HG03439 (cell line): ENCODE data around the gene RTN4.

ENCODE experiments used
- ATAC-seq: cut with Tn5 transposase; IDR thresholded peaks from one replicate; pipeline ENCODE4 v1.9.1; 2021; ENCODE audit warnings: mild to moderate bottlenecking, moderate library complexity; ENCODE audit not compliant: unreplicated experiment

Gene RTN4

GRCh38 chr2:54975598-54976492, 74.4 kb downstream of the RTN4 start:
- ATAC-seq: no peak

- no peak for ATAC-seq
These were observed 75.1 kb downstream of the RTN4 start for GRCh38 chr2:54975175-54975574.

- ATAC-seq: no peak
These were observed 80.3 kb downstream of the RTN4 start for GRCh38 chr2:54969940-54970338.

- ATAC-seq: no peak
These were observed 80.8 kb downstream of the RTN4 start for GRCh38 chr2:54969295-54969939.

- ATAC-seq: no peak
These were observed 81.6 kb downstream of the RTN4 start for GRCh38 chr2:54968561-54969218.

GRCh38 chr2:54967759-54968365, 82.4 kb downstream of the RTN4 start:
- no peak for ATAC-seq

GRCh38 chr2:54967269-54967668, 83.0 kb downstream of the RTN4 start:
- ATAC-seq: no peak

GRCh38 chr2:54966837-54967236, 83.4 kb downstream of the RTN4 start:
- no peak for ATAC-seq

GRCh38 chr2:54966165-54966832, 84.0 kb downstream of the RTN4 start:
- no peak for ATAC-seq

- ATAC-seq: no peak
These were observed 84.8 kb downstream of the RTN4 start for GRCh38 chr2:54965425-54965824.

- no peak for ATAC-seq
These were observed 85.4 kb downstream of the RTN4 start for GRCh38 chr2:54964816-54965215.

- ATAC-seq: no peak
These were observed 86.0 kb downstream of the RTN4 start for GRCh38 chr2:54964271-54964670.

GRCh38 chr2:54963476-54963875, 86.8 kb downstream of the RTN4 start:
- ATAC-seq: no peak

- no peak for ATAC-seq
These were observed 87.3 kb downstream of the RTN4 start for GRCh38 chr2:54962935-54963440.

GRCh38 chr2:54962511-54962910, 87.7 kb downstream of the RTN4 start:
- ATAC-seq: no peak

GRCh38 chr2:54960164-54960563, 90.1 kb downstream of the RTN4 start:
- ATAC-seq: no peak

- no peak for ATAC-seq
These were observed 91.4 kb downstream of the RTN4 start for GRCh38 chr2:54958717-54959371.

GRCh38 chr2:54957321-54957999, 92.8 kb downstream of the RTN4 start:
- ATAC-seq: no peak

- no peak for ATAC-seq
These were observed 94.1 kb downstream of the RTN4 start for GRCh38 chr2:54956111-54956627.
